ENCODE measurements around the gene HEXD.

- TF ChIP-seq POLR2AphosphoS5 (IDR thresholded peaks at IDR 0.05) (no peak), POLR2A (IDR thresholded peaks at IDR 0.05) (no peak), CTCF (IDR thresholded peaks at IDR 0.05) (no peak), EP300 (IDR thresholded peaks at IDR 0.05) (no peak)
These were observed 51.9 kb downstream of the HEXD start for GRCh38 chr17:82470065-82470464.

Data from upper lobe of left lung (tissue), 4 donors.